ENCODE measurements around the gene SOD1. TPM values are rescaled to one million over a fixed set of nuclear protein-coding genes. Genes with fewer than 3 reads are reported as not detected.

SOD1 gene
- total RNA-seq, 2 donors from 2014 or later: 320 to 322 TPM

GRCh38 chr21:31714741-31715365, 55.4 kb downstream of the SOD1 start:
- Histone ChIP-seq H3K27me3 (no peaks in the 10 kb centered on the region), H3K4me1 (no peaks in the 10 kb centered on the region), H3K27ac (no peak overlapping the region), H3K9me3 (no peaks in the 10 kb centered on the region), H3K4me3 (no peak overlapping the region), H3K9ac (ENCODE audit: low read depth in 2 of 2, low read length in 2 of 2) (no peak overlapping the region), H3K36me3 (no peaks in the 10 kb centered on the region)
- no peak for DNase-seq
- TF ChIP-seq CTCF (IDR thresholded peaks at IDR 0.05): no peak
- intact Hi-C loops (cut with DNase I): no loop called here

- H3K4me1 ChIP-seq: peaks cover 4% of the 10 kb centered on the region
- no peaks in the 10 kb centered on the region for H3K36me3 ChIP-seq
- H3K27ac ChIP-seq: no peak overlapping the region
- intact Hi-C loops (cut with DNase I): no loop called here
- TF ChIP-seq CTCF (IDR thresholded peaks at IDR 0.05): no peak
- no peak overlapping the region for H3K4me3 ChIP-seq
- no peak for DNase-seq
- no peaks in the 10 kb centered on the region for H3K9me3 ChIP-seq
- H3K9ac ChIP-seq (ENCODE audit: low read depth in 2 of 2, low read length in 2 of 2): no peak overlapping the region
- H3K27me3 ChIP-seq: no peaks in the 10 kb centered on the region
Measured at GRCh38 chr21:31716106-31716505, 56.6 kb downstream of the SOD1 start.

Other genes starting within 250 kb of the SOD1 start
- gene SCAF4, start 72.4 kb downstream of the SOD1 start, total RNA-seq: 10 to 100 TPM; 35.1 to 35.9 TPM
- 10 to 100 TPM in 1 of 2 donors, 1 to 10 TPM in 1; 7.2 to 13.0 TPM for gene HUNK, start 213.3 kb downstream of the SOD1 start, total RNA-seq

Measured in colonic mucosa (tissue), 4 donors.